Endothelial cell of umbilical vein (primary cell): ENCODE measurements around the gene CALHM1.

Experiments
- CTCF ChIP-seq, 2 donors: IDR thresholded peaks; 1 replicate in 1 of 2; 2 replicates in 1 of 2; pipeline ENCODE4 v1.5.1; 2011; ENCODE audit warnings: low read length in 2 of 2, mild to moderate bottlenecking in 2 of 2, moderate library complexity in 2 of 2, control low read depth in 1 of 2, inconsistent platforms in 1 of 2, low read depth in 1 of 2; ENCODE audit not compliant: insufficient read depth in 1 of 2; ENCODE audit errors: extremely low read depth in 1 of 2
- JUN ChIP-seq: IDR thresholded peaks from 2 replicates; pipeline ENCODE4 v1.6.1; 2011; ENCODE audit warnings: borderline replicate concordance, low read depth; ENCODE audit not compliant: insufficient read length, insufficient read depth

DNA sequence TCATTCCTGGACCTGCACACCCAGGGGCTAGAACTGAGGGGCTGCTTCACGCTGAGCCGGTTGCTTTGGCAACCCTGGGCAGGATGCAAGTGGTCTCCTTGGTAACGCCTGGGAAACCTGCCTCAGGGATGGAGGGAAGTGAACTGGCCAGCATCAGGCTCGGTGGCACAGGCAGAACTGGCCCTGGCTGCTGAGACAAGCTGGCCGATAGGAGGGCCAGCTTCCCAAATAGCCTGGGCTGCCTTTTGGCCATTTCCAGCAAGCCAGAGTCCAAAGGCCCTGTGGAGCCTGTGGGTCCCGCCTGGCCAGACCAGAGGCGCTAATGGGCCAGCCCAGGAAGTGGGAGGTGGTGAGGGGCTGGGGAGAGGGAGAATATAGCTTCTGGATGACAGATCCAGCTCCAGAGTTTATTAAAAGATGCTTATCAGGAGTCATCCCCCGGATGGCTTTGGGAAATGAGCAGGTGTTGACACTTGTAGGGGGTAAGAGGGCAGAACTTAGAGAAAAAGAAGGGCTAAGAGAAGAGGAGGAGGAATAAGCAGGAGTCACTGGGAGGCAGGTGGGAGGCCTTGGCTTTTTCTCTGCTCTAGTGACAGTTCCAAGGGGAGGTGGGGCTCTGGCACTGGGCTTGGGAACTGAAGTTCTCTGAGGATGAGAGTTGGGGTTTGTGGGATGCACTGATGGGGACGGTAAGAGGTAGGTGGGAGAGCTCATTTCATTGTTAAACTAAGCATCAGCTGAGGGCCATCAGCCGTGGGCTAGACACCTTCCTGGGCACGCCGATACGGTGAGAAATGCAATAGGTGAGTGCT lies 44.4 kb upstream of the CALHM1 start:
- TF ChIP-seq JUN (no peak), CTCF (IDR thresholded peaks at IDR 0.05; ENCODE audit: extremely low read depth in 1 of 2, insufficient read depth in 1 of 2, low read depth in 1 of 2, low read length in 2 of 2) (no peak)
